Right atrium auricular region (tissue), 2 donors: ENCODE data around the gene USB1. TPM values are rescaled to one million over a fixed set of nuclear protein-coding genes. Genes with fewer than 3 reads are reported as not detected.

ENCODE experiments used
- DNase-seq: peaks from one replicate; pipeline ENCODE4 v3.0.0-alpha.2; 2019; ENCODE audit warnings: low spot score
- H3K27ac ChIP-seq, 2 donors: fragments of 200-600 bp; sonication (generic); 1 replicate in 1 of 2; 2 replicates in 1 of 2; pipeline ENCODE4 v1.5.1; 2016 to 2019
- H3K27me3 ChIP-seq, 2 donors: fragments of 200-600 bp; sonication (generic); one replicate each; pipeline versions ENCODE4 v1.5.1 to v1.6.0; 2017 to 2019
- H3K36me3 ChIP-seq: fragments of 200-600 bp; sonication (generic); one replicate; pipeline ENCODE4 v1.5.1; 2016
- H3K4me1 ChIP-seq, 2 donors: fragments of 200-600 bp; sonication (generic); one replicate each; pipeline versions ENCODE4 v1.5.1 to v1.6.0; 2017 to 2019
- H3K4me3 ChIP-seq, 2 donors: fragments of 200-600 bp; sonication (generic); 1 replicate in 1 of 2; 2 replicates in 1 of 2; pipeline ENCODE4 v1.5.1; 2017 to 2019; ENCODE audit warnings: mild to moderate bottlenecking in 1 of 2, moderate library complexity in 1 of 2
- H3K9me3 ChIP-seq, 2 donors: fragments of 200-600 bp; sonication (generic); one replicate each; pipeline ENCODE4 v1.5.1; 2019
- CTCF ChIP-seq, 2 donors: fragments of 200-600 bp; sonication (generic); IDR thresholded peaks; one replicate each; pipeline ENCODE4 v1.5.1; 2019; ENCODE audit warnings: antibody characterized with exemption in 2 of 2
- total RNA-seq, 2 donors: library from RNA; depleted of rRNA; stranded (reverse); fragments of >200 nt; gene quantifications; one replicate each; pipeline ENCODE4 v1.1.0, GENCODE V29; 2016

The USB1 gene
- total RNA-seq, 2 donors from 2014 or later: 32.2 to 43.2 TPM

- H3K4me3 ChIP-seq: no peak overlapping the region
- peaks cover 0 to 87% of the 10 kb centered on the region in 2 donors for H3K4me1 ChIP-seq
- TF ChIP-seq CTCF (IDR thresholded peaks at IDR 0.05): no peak
- H3K27me3 ChIP-seq: no peaks in the 10 kb centered on the region
- no peaks in the 10 kb centered on the region for H3K36me3 ChIP-seq
- H3K9me3 ChIP-seq: no peaks in the 10 kb centered on the region
- DNase-seq: no peak
- H3K27ac ChIP-seq: peak overlapping the region; percentile 83 to 91
These were observed 31.6 kb downstream of the USB1 start for GRCh38 chr16:58032710-58033293.

GRCh38 chr16:58034128-58034685 is 33.0 kb downstream of the USB1 start:
- H3K9me3 ChIP-seq: no peaks in the 10 kb centered on the region
- DNase-seq: no peak

GRCh38 chr16:58034774-58035173 is 33.6 kb downstream of the USB1 start:
- no peak for TF ChIP-seq CTCF (IDR thresholded peaks at IDR 0.05)
- no peak for DNase-seq
- H3K36me3 ChIP-seq: peaks cover 10% of the 10 kb centered on the region
- H3K27me3 ChIP-seq: no peaks in the 10 kb centered on the region
- peaks cover 0 to 67% of the 10 kb centered on the region in 2 donors for H3K4me1 ChIP-seq
- peak overlapping the region; percentile 83 to 91 for H3K27ac ChIP-seq
- H3K4me3 ChIP-seq: no peak overlapping the region
- H3K9me3 ChIP-seq: no peaks in the 10 kb centered on the region

More at GRCh38 chr16:58034128-58034685, 33.0 kb downstream of the USB1 start:
- peaks cover 0 to 73% of the 10 kb centered on the region in 2 donors for H3K4me1 ChIP-seq
- no peaks in the 10 kb centered on the region for H3K27me3 ChIP-seq
- peaks cover 8% of the 10 kb centered on the region for H3K36me3 ChIP-seq
- H3K27ac ChIP-seq: peak overlapping the region; percentile 83 to 91
- no peak for TF ChIP-seq CTCF (IDR thresholded peaks at IDR 0.05)
- H3K4me3 ChIP-seq: no peak overlapping the region

- Histone ChIP-seq H3K4me3 (no peak overlapping the region), H3K27ac (peak overlapping the region; percentile 83 to 91), H3K27me3 (no peaks in the 10 kb centered on the region), H3K9me3 (no peaks in the 10 kb centered on the region), H3K36me3 (peaks cover 18% of the 10 kb centered on the region), H3K4me1 (peaks cover 0 to 59% of the 10 kb centered on the region in 2 donors)
- no peak for DNase-seq
- TF ChIP-seq CTCF (IDR thresholded peaks at IDR 0.05): peak in 1 of 2 donors; percentile 19
These were observed 34.4 kb downstream of the USB1 start for GRCh38 chr16:58035356-58036170.

GRCh38 chr16:58036943-58037342 is 35.7 kb downstream of the USB1 start:
- no peak overlapping the region for H3K4me3 ChIP-seq
- DNase-seq: no peak
- no peak overlapping the region for H3K27ac ChIP-seq
- no peak for TF ChIP-seq CTCF (IDR thresholded peaks at IDR 0.05)
- peaks cover 28% of the 10 kb centered on the region for H3K36me3 ChIP-seq
- H3K27me3 ChIP-seq: no peaks in the 10 kb centered on the region
- H3K9me3 ChIP-seq: no peaks in the 10 kb centered on the region
- H3K4me1 ChIP-seq: peaks cover 0 to 47% of the 10 kb centered on the region in 2 donors
